MM.1S (cell line): Measurements from ENCODE around the gene RASL11B.

Experiments
- EZH2 ChIP-seq: fragments of 300-600 bp; sonication (generic); optimal IDR thresholded peaks from 2 replicates; pipeline ENCODE3; 2017; ENCODE audit warnings: low read depth, mild to moderate bottlenecking, antibody characterized with exemption, low read length, mixed read lengths
- EZH2phosphoT487 ChIP-seq: fragments of 300-600 bp; sonication (generic); IDR thresholded peaks from 2 replicates; pipeline ENCODE4 v1.6.1; 2018; ENCODE audit warnings: antibody characterized with exemption, low read length
- TF ChIP-seq, protein P1 (sequence below): fragments of 300-600 bp; sonication (generic); IDR thresholded peaks from 2 replicates; pipeline ENCODE4 v1.5.1; 2016; ENCODE audit warnings: antibody characterized with exemption, low read length, mixed read lengths

DNA sequence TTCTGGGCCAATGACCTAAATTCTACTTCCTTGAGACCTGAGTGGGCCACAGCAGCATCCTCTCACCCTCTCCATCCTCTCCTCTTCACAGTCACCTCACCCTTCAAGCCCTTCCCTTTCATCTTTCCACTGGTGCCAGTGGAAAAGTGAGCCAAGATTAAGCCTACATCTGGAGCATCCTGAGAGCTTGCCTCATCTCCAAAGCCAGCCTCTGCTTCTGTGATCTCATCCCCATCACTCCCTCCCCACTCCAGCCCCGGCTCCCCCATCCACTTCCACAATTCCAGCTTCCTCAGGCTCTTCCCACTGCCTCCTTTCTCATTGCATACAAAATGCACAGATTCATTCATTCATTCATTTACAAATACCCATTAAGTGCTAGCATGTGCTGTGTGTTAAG is 10.1 kb upstream of the RASL11B start:
- TF ChIP-seq, protein P1, sequence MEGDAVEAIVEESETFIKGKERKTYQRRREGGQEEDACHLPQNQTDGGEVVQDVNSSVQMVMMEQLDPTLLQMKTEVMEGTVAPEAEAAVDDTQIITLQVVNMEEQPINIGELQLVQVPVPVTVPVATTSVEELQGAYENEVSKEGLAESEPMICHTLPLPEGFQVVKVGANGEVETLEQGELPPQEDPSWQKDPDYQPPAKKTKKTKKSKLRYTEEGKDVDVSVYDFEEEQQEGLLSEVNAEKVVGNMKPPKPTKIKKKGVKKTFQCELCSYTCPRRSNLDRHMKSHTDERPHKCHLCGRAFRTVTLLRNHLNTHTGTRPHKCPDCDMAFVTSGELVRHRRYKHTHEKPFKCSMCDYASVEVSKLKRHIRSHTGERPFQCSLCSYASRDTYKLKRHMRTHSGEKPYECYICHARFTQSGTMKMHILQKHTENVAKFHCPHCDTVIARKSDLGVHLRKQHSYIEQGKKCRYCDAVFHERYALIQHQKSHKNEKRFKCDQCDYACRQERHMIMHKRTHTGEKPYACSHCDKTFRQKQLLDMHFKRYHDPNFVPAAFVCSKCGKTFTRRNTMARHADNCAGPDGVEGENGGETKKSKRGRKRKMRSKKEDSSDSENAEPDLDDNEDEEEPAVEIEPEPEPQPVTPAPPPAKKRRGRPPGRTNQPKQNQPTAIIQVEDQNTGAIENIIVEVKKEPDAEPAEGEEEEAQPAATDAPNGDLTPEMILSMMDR, result no peak
- TF ChIP-seq EZH2 (no peak), EZH2phosphoT487 (no peak)
